ENCODE measurements around the gene DLG4.

DLG4 gene

GRCh38 chr17:7213895-7214299 lies 5.7 kb downstream of the DLG4 start:
- peak; percentile 93 to 94 for DNase-seq

GRCh38 chr17:7211491-7212273 lies 8.0 kb downstream of the DLG4 start:
- DNase-seq, result no peak

GRCh38 chr17:7208754-7209460 lies 10.7 kb downstream of the DLG4 start:
- no peak for DNase-seq

GRCh38 chr17:7208027-7208571 lies 11.5 kb downstream of the DLG4 start:
- no peak for DNase-seq

- DNase-seq, result no peak
These were observed 12.3 kb downstream of the DLG4 start for GRCh38 chr17:7207120-7208001.

- no peak for DNase-seq
These were observed 14.1 kb downstream of the DLG4 start for GRCh38 chr17:7205561-7205960.

- DNase-seq, result no peak
These were observed 14.7 kb downstream of the DLG4 start for GRCh38 chr17:7204828-7205461.

GRCh38 chr17:7204336-7204735 lies 15.3 kb downstream of the DLG4 start:
- DNase-seq, result no peak

- no peak for DNase-seq
These were observed 16.2 kb downstream of the DLG4 start for GRCh38 chr17:7203391-7203790.

GRCh38 chr17:7196651-7197401 lies 22.8 kb downstream of the DLG4 start:
- no peak for DNase-seq

- DNase-seq, result no peak
These were observed 23.7 kb downstream of the DLG4 start for GRCh38 chr17:7195971-7196370.

- peak in 1 of 2 experiments; percentile 9 for DNase-seq
These were observed 27.2 kb downstream of the DLG4 start for GRCh38 chr17:7192271-7192937.

GRCh38 chr17:7191571-7192270 lies 27.9 kb downstream of the DLG4 start:
- DNase-seq, result peak in 1 of 2 experiments; percentile 52

- no peak for DNase-seq
These were observed 28.6 kb downstream of the DLG4 start for GRCh38 chr17:7191069-7191468.

- no peak for DNase-seq
These were observed 29.2 kb downstream of the DLG4 start for GRCh38 chr17:7190276-7190917.

- DNase-seq, result no peak
These were observed 33.4 kb downstream of the DLG4 start for GRCh38 chr17:7186241-7186640.

GRCh38 chr17:7184647-7185046 lies 35.0 kb downstream of the DLG4 start:
- no peak for DNase-seq

- no peak for DNase-seq
These were observed 35.5 kb downstream of the DLG4 start for GRCh38 chr17:7184091-7184488.

GRCh38 chr17:7183433-7184090 lies 36.1 kb downstream of the DLG4 start:
- no peak for DNase-seq
